ENCODE data around the gene MYOM3. TPM values are rescaled to one million over a fixed set of nuclear protein-coding genes. Genes with fewer than 3 reads are reported as not detected.

MYOM3 gene
- total and polyA plus RNA-seq, 2 of the 13 experiments (the other 11 are each of a cell fraction or from before 2014, with no cell fraction given), result 5.8 to 15.3 TPM

GRCh38 chr1:24119859-24120756 is 8.2 kb upstream of the MYOM3 start (continued):
- no peak for TF ChIP-seq ZNF407 (CRISPR knock-in tag; IDR thresholded peaks at IDR 0.05; ENCODE audit: not compliant biosample characterization)
- no peak for TF ChIP-seq ZKSCAN8 (CRISPR knock-in tag; IDR thresholded peaks at IDR 0.05; ENCODE audit: borderline replicate concordance)
- no peak for TF ChIP-seq KAT2B (IDR thresholded peaks at IDR 0.05; ENCODE audit: borderline replicate concordance, low read depth, low read length)
- no peak for TF ChIP-seq ATF7 (IDR thresholded peaks at IDR 0.05)
- TF ChIP-seq ATF7 (CRISPR knock-in tag; IDR thresholded peaks at IDR 0.05), result no peak
- no peak for TF ChIP-seq MATR3 (CRISPR knock-in tag; IDR thresholded peaks at IDR 0.05)
- no peak for TF ChIP-seq MAF1 (CRISPR knock-in tag; IDR thresholded peaks at IDR 0.05; ENCODE audit: borderline replicate concordance)
- no peak for TF ChIP-seq ZSCAN21 (CRISPR knock-in tag; IDR thresholded peaks at IDR 0.05; ENCODE audit: borderline replicate concordance)
- TF ChIP-seq TFAP4 (IDR thresholded peaks at IDR 0.05; ENCODE audit: borderline replicate concordance, low read depth), result no peak
- TF ChIP-seq HOXA9 (CRISPR knock-in tag; IDR thresholded peaks at IDR 0.05; ENCODE audit: borderline replicate concordance), result no peak
- TF ChIP-seq, protein P1, sequence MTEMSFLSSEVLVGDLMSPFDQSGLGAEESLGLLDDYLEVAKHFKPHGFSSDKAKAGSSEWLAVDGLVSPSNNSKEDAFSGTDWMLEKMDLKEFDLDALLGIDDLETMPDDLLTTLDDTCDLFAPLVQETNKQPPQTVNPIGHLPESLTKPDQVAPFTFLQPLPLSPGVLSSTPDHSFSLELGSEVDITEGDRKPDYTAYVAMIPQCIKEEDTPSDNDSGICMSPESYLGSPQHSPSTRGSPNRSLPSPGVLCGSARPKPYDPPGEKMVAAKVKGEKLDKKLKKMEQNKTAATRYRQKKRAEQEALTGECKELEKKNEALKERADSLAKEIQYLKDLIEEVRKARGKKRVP (CRISPR knock-in tag; IDR thresholded peaks at IDR 0.05), result peak in 1 of 2 experiments; percentile 68; a peak in 2 of 4 replicates
- no peak for TF ChIP-seq AGO1 (IDR thresholded peaks at IDR 0.05; ENCODE audit: low read depth, low read length, poor library complexity, severe bottlenecking)
- TF ChIP-seq GTF3A (CRISPR knock-in tag; conservative IDR thresholded peaks at IDR 0.05), result no peak
- TF ChIP-seq ZNF75D (CRISPR knock-in tag; IDR thresholded peaks at IDR 0.05; ENCODE audit: borderline replicate concordance), result no peak
- TF ChIP-seq ZNF605 (CRISPR knock-in tag; IDR thresholded peaks at IDR 0.05), result no peak; the same call in 1 of the 2 replicates
- TF ChIP-seq, protein P2, sequence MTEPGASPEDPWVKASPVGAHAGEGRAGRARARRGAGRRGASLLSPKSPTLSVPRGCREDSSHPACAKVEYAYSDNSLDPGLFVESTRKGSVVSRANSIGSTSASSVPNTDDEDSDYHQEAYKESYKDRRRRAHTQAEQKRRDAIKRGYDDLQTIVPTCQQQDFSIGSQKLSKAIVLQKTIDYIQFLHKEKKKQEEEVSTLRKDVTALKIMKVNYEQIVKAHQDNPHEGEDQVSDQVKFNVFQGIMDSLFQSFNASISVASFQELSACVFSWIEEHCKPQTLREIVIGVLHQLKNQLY (CRISPR knock-in tag; IDR thresholded peaks at IDR 0.05), result peak; percentile 91
- peak; percentile 54 for TF ChIP-seq RXRB (CRISPR knock-in tag; IDR thresholded peaks at IDR 0.05; ENCODE audit: borderline replicate concordance)

All from HepG2 (cell line).